ENCODE data around the gene PAIP1. TPM values are rescaled to one million over a fixed set of nuclear protein-coding genes. Genes with fewer than 3 reads are reported as not detected.

Gene PAIP1
- total and polyA plus RNA-seq, 2 donors from 2014 or later, result 65.0 to 75.8 TPM

- TF ChIP-seq CTCF (IDR thresholded peaks at IDR 0.05; ENCODE audit: borderline replicate concordance, extremely low read depth, insufficient read depth), result no peak
- DNase-seq, result no peak
- peak overlapping the region in 1 of 3 donors; percentile 98 for H3K9ac ChIP-seq (ENCODE audit: low read length in 3 of 3)
- no peaks in the 10 kb centered on the region for H3K27me3 ChIP-seq (ENCODE audit: control insufficient read depth, insufficient read depth, low read length)
- peak overlapping the region in 1 of 3 donors; percentile 97 for H3K4me3 ChIP-seq (ENCODE audit: low read length in 3 of 3)
- no peak for FAIRE-seq
- peak overlapping the region; percentile 71 to 94 for H3K27ac ChIP-seq (ENCODE audit: low read depth in 2 of 2, low read length in 2 of 2)
- intact Hi-C loops (cut with DNase I), result no loop called here
- peaks cover 0 to 9% (median 3%) of the 10 kb centered on the region in 3 donors for H3K4me1 ChIP-seq (ENCODE audit: control insufficient read depth in 2 of 3, insufficient read depth in 2 of 3, low read depth in 1 of 3, low read length in 3 of 3)
- peaks cover 0 to 7% (median 0%) of the 10 kb centered on the region in 3 donors for H3K36me3 ChIP-seq (ENCODE audit: control insufficient read depth in 2 of 3, insufficient read depth in 3 of 3, low read length in 3 of 3)
- no peaks in the 10 kb centered on the region for H3K9me3 ChIP-seq (ENCODE audit: control insufficient read depth in 2 of 3, insufficient read depth in 1 of 3, low read length in 3 of 3)
These were observed 47.8 kb upstream of the PAIP1 start for GRCh38 chr5:43604699-43605098.

GRCh38 chr5:43603344-43604217 lies 46.7 kb upstream of the PAIP1 start:
- Histone ChIP-seq H3K27me3 (ENCODE audit: control insufficient read depth, insufficient read depth, low read length) (no peaks in the 10 kb centered on the region), H3K9ac (ENCODE audit: low read length in 3 of 3) (peak overlapping the region; percentile 74 to 98 (median 95)), H3K27ac (ENCODE audit: low read depth in 2 of 2, low read length in 2 of 2) (peak overlapping the region; percentile 93 to 94), H3K4me3 (ENCODE audit: low read length in 3 of 3) (peak overlapping the region; percentile 84 to 97 (median 97)), H3K9me3 (ENCODE audit: control insufficient read depth in 2 of 3, insufficient read depth in 1 of 3, low read length in 3 of 3) (no peaks in the 10 kb centered on the region), H3K4me1 (ENCODE audit: control insufficient read depth in 2 of 3, insufficient read depth in 2 of 3, low read depth in 1 of 3, low read length in 3 of 3) (peaks cover 0 to 14% (median 3%) of the 10 kb centered on the region in 3 donors), H3K36me3 (ENCODE audit: control insufficient read depth in 2 of 3, insufficient read depth in 3 of 3, low read length in 3 of 3) (no peaks in the 10 kb centered on the region)
- TF ChIP-seq CTCF (IDR thresholded peaks at IDR 0.05; ENCODE audit: borderline replicate concordance, extremely low read depth, insufficient read depth), result no peak
- intact Hi-C loops (cut with DNase I), result no loop called here
- DNase-seq (peak; percentile 64 to 88 (median 77)), FAIRE-seq (no peak)

GRCh38 chr5:43602461-43603343 lies 45.8 kb upstream of the PAIP1 start, which contains the start of gene NNT:
NNT (plus strand) TSS chr5:43603180; CDS start chr5:43609196, 6,016 bp downstream.
- Histone ChIP-seq H3K36me3 (ENCODE audit: control insufficient read depth in 2 of 3, insufficient read depth in 3 of 3, low read length in 3 of 3) (no peaks in the 10 kb centered on the region), H3K4me3 (ENCODE audit: low read length in 3 of 3) (peak within 1 kb of the TSS; percentile 84 to 97 (median 97)), H3K27ac (ENCODE audit: low read depth in 2 of 2, low read length in 2 of 2) (peak within 1 kb of the TSS; percentile 93 to 94), H3K9ac (ENCODE audit: low read length in 3 of 3) (peak within 1 kb of the TSS; percentile 74 to 98 (median 95)), H3K9me3 (ENCODE audit: control insufficient read depth in 2 of 3, insufficient read depth in 1 of 3, low read length in 3 of 3) (no peaks in the 10 kb centered on the region), H3K27me3 (ENCODE audit: control insufficient read depth, insufficient read depth, low read length) (no peaks in the 10 kb centered on the region), H3K4me1 (ENCODE audit: control insufficient read depth in 2 of 3, insufficient read depth in 2 of 3, low read depth in 1 of 3, low read length in 3 of 3) (peaks cover 0 to 14% (median 3%) of the 10 kb centered on the region in 3 donors)
- FAIRE-seq (no peak), DNase-seq (peak; percentile 75 to 94 (median 84))
- TF ChIP-seq CTCF (IDR thresholded peaks at IDR 0.05; ENCODE audit: borderline replicate concordance, extremely low read depth, insufficient read depth), result no peak
- intact Hi-C loops (cut with DNase I), result no loop called here

Measured in kidney (tissue), 14 donors.